ENCODE results near the gene RREB1.

The RREB1 gene

DNA sequence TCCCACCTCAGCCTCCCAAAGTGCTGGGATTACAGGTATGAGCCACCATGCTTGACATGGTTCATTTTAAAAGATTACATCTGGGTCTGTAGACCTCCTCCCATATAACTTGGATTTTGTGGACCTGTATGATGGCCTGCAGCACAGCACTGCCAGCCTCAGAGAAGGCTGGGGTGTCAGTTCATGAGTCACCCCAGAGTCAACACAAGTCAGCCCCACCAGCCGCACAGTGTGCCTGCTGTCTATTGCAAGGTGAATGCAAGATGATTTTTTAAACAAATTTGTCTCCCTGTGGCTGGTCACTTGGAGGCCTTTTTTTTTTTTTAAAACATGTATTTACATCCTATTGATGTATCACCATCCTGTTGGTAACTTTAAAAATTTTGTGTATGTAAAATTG is 76.7 kb downstream of the RREB1 start:
- TF ChIP-seq CTCF (IDR thresholded peaks at IDR 0.05; ENCODE audit: control insufficient read depth, insufficient read depth, low read depth, low read length, missing control alignments), result no peak
- no peak for DNase-seq (ENCODE audit: low read depth)
- no peak overlapping the region for H3K4me3 ChIP-seq (ENCODE audit: control insufficient read depth, low read depth, low read length)

GRCh38 chr6:7185561-7185960 is 77.8 kb downstream of the RREB1 start:
- no peak overlapping the region for H3K4me3 ChIP-seq (ENCODE audit: control insufficient read depth, low read depth, low read length)
- no peak for DNase-seq (ENCODE audit: low read depth)
- no peak for TF ChIP-seq CTCF (IDR thresholded peaks at IDR 0.05; ENCODE audit: control insufficient read depth, insufficient read depth, low read depth, low read length, missing control alignments)

GRCh38 chr6:7188492-7188891 is 80.7 kb downstream of the RREB1 start:
- no peak for TF ChIP-seq CTCF (IDR thresholded peaks at IDR 0.05; ENCODE audit: control insufficient read depth, insufficient read depth, low read depth, low read length, missing control alignments)
- no peak for DNase-seq (ENCODE audit: low read depth)
- H3K4me3 ChIP-seq (ENCODE audit: control insufficient read depth, low read depth, low read length), result no peak overlapping the region

GRCh38 chr6:7189101-7189758 is 81.5 kb downstream of the RREB1 start:
- DNase-seq (ENCODE audit: low read depth), result no peak
- no peak overlapping the region for H3K4me3 ChIP-seq (ENCODE audit: control insufficient read depth, low read depth, low read length)
- TF ChIP-seq CTCF (IDR thresholded peaks at IDR 0.05; ENCODE audit: control insufficient read depth, insufficient read depth, low read depth, low read length, missing control alignments), result no peak

- no peak overlapping the region for H3K4me3 ChIP-seq (ENCODE audit: control insufficient read depth, low read depth, low read length)
- no peak for DNase-seq (ENCODE audit: low read depth)
- no peak for TF ChIP-seq CTCF (IDR thresholded peaks at IDR 0.05; ENCODE audit: control insufficient read depth, insufficient read depth, low read depth, low read length, missing control alignments)
Observed at GRCh38 chr6:7190791-7191190, 83.0 kb downstream of the RREB1 start.

GRCh38 chr6:7193122-7193521 is 85.4 kb downstream of the RREB1 start:
- TF ChIP-seq CTCF (IDR thresholded peaks at IDR 0.05; ENCODE audit: control insufficient read depth, insufficient read depth, low read depth, low read length, missing control alignments), result no peak
- DNase-seq (ENCODE audit: low read depth), result no peak
- no peak overlapping the region for H3K4me3 ChIP-seq (ENCODE audit: control insufficient read depth, low read depth, low read length)

DNA sequence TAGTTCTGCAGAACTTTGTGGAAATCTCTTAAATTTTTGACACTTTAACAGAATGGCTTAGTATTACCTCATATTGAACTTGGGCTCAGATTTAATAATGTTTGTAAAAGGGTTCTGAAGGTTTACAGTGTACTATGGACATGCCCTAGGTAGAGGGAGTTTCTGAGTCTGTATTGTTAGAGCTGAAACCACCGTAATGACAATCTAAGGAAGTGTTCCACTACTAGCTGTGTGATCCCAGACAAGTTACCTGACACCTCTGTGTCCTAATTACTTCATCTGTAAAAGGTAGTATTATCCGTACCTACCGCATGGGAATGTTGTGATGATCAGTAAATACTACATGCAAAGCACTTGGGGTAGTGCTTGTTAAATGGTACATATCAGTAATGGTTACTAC is 86.9 kb downstream of the RREB1 start:
- TF ChIP-seq CTCF (IDR thresholded peaks at IDR 0.05; ENCODE audit: control insufficient read depth, insufficient read depth, low read depth, low read length, missing control alignments), result no peak
- H3K4me3 ChIP-seq (ENCODE audit: control insufficient read depth, low read depth, low read length), result no peak overlapping the region
- no peak for DNase-seq (ENCODE audit: low read depth)

All from AG09309 (cell line).